SHP77 (cell line): ENCODE results near the gene MTFR1L.

Source experiments
- DNase-seq, 2 experiments: peaks; one replicate each; lab custom pipeline; 2025; lab: John Stamatoyannopoulos, UW

MTFR1L gene

DNA sequence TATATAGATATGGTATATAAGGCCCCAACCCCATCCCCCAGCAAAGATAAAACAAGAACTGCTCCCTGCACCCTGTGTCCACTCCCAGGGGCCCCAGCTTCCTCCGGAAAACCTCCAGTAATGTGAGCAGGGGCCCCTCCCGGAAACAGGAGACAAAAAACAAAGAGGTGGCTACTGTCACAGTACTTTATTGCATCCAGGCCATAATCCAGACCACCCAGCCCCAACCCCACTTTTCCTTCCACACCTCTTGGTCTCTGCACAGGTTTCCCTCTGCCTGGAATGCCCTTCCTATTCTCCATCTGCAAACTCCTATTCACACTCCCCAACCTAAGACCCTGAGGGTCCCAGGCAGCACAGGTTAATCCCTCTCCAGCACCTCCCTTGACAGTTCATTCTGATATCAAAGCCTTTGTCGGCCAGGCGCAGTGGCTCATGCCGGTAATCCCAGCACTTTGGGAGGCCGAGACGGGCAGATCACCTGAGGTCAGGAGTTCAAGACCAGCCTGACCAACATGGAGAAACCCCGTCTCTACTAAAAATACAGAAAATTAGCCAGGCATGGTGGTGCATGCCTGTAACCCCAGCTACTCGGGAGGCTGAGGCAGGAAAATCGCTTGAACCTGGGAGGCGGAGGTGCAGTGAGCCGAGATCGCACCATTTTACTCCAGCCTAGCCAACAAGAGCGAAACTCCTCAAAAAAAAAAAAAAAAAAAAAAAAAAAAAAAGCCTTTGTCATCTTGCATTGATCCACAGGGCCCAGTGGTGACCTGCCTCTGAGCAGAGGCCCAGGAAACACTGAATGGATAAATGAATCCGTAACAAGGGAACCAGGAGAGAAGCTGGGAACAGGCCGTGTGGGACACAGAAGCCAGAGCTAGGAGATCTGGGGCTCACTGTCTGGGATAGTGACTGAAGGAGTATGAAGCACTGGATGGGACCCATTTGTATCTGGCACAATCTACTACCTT lies 41.8 kb downstream of the MTFR1L start:
- no peak for DNase-seq

DNA sequence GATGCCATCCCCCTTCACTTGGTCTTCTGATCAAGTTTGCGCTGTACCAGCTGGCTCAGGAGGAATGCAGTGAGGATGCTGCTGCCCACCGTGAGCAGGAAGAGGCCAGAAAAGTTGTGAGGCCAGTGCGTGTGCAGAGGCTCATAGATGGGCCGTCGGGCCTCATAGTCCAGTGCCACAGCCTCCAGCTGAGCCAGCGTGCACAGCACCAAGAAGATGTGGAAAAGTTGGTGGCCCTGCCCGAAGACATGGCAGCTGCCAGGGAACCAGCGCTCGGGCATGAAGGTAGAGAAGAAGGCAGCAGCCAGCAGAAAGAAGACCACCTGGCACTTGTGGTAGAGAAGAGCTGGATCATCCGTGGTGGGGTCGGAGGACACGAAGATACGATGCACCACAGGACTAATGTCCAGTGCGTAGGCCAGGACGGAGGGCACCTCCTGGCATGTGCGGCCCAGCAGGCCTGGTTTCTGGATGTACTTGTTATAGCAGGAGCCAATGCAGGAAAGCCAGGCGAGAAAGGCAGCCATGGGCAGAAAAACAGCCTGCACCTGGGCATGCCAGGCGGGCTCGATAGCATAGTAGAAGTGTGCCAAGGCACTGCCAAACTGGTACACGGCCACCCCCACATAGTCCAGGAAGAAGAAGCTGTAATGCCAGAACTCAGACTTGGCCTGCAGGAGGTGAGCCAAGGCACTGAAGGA lies 43.2 kb downstream of the MTFR1L start:
- DNase-seq, result no peak

DNA sequence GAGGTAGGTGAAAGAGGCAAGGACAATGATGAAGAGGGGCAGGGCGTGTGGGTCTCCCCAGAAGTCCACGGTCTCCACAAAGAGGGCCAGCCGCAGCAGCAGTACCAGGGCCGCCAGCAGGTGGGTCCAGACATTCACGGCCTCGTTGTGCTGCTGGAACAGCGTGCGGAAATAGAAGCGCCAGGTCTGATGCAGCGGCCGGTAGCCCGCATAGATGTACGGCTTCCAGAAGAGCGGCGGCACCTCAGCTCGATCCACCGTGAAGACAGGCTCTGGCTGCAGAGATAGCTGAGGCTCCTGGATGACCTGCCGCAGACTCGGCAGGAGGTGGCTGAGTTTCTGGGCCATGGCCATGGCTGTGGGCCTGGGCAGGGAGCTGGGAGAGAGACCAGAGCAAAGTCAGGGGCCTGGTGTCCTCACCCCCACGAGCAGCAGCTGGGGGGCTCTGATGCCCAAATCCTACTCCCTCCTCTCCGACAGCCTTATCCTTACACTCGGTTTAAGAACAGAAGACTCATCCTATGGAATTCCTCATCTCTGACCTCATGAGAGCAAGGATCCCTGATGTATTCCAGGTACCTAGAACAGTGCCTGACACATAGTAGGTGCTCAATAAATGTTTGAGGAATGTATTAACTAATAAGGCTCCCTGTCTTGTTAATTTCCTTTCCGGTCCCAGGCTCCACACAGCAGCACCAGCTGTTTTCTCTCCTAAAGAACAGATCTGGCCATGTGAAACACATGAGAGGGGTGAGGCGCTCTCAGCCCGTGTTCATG lies 43.9 kb downstream of the MTFR1L start:
- DNase-seq, result no peak

DNA sequence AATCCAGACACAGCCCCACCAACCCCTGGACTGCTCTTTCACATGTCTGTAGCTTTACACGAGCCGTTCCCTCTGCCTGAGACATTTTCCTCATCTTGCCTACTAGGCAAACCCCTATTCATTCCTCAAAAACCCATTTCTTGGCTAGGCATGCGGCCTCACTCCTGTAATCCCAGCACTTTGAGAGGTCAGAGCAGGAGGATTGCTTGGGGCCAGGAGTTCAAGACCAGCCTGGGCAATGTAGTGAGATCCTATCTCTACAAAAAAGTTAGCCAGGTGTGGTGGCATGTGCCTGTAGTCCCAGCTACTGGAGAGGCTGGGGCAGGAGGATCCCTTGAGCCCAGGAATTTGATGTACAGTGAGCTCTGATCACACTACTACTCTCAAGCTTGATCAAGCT lies 44.7 kb downstream of the MTFR1L start:
- no peak for DNase-seq

DNA sequence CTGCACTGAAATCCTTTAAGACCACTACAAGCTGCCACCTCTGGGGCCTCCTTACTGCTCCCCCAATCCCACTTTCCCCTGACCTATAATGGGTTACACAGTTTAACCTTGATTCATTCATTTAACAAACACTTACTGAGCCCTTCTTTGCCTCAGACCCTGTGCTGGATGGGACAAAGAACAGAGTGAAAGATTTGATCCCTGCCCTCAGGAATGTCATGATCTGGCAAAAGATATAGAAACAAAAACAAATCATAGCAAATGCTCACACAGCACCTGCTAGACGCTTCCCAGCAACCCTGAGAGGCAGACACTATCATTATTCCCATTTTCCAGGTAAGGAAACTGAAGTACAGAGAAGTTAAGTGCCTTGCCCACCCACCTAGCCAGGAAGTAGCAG lies 46.5 kb downstream of the MTFR1L start:
- DNase-seq, result no peak

DNA sequence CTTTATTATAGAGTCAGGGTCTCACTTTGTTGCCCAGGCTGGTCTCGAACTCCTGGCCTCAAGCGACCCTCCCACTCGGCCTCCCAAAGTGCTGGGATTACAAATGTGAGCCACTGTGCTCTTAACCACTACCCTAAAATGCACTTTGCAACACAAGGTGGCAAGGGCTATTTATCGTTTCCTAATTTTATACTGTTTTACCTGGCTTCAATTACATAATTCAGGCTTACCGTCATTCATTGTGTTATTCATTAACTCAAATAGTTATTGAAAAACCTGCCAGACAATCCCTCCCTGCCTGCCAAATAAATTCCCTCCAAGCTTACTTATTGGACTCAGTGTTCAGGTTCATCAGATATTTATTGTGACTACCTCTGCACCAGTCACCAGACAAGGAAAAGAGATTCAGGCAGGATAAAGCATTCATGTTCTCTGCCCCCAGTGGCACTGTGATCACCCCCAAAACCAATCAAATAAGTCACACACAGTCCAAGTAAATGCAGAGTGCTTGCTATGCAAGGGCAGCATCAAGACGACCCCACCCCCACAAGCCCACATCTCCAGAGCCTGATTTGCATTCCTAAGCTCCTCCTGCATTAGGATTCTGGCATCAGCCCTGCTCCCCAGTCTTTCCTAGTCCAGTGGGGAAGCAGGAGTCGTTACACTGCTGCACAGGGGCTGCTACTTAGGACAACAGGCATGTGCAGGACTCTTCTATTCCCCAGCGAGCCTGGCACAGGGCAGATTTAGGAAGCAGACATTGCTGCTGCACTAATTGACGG lies 47.6 kb downstream of the MTFR1L start:
- no peak for DNase-seq

DNA sequence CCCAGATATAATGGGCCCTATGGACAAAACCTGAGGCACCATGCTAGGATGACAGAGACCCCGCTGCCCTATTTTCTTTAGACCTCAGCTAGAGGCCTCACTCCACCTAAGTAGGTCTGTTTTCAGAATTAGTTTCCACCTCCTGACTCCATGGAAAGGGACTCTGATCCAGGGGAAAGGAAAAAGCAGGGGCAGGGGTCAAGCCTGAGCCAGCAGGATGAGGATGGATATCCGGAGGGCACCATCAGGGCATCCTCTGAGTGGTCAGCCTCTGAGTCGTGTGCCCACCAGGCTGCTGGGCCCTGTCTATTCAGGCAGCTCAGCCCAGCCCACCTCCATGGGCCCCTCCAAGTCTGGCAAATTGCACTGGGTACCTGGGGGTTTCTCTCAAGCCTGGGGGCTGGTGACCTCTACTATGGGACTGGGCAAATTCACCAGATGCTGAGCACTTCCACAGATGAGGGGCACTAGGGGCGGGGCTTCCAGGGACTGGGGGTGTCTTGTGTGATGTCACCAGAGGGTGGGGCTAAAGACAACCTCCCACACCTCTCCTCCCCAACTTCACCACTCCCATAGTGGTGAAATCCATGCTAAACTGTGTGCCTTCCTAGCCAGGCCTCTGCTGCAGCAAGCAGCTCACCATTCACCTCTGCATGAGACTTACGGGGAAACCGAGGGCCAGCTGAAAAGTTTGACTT lies 50.3 kb downstream of the MTFR1L start:
- DNase-seq, result no peak

DNA sequence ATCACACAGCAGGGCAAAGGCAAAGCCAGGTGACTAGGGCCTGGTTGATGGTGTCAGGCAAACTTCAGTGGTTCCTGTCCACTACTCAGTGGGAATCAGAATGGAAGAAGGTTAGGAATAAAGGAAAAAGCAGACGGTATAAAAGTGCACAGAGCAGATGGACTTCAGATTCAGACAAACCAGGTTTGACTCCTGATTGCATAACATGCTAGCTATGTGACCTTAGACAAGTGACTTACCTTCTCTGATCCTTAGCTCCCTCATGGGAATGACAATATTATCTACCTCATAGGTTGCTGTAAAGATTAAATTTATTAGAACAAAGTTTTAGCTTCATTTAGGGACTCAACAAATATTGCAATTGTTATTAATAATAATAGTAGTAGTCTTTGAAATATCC lies 50.9 kb downstream of the MTFR1L start:
- no peak for DNase-seq

DNA sequence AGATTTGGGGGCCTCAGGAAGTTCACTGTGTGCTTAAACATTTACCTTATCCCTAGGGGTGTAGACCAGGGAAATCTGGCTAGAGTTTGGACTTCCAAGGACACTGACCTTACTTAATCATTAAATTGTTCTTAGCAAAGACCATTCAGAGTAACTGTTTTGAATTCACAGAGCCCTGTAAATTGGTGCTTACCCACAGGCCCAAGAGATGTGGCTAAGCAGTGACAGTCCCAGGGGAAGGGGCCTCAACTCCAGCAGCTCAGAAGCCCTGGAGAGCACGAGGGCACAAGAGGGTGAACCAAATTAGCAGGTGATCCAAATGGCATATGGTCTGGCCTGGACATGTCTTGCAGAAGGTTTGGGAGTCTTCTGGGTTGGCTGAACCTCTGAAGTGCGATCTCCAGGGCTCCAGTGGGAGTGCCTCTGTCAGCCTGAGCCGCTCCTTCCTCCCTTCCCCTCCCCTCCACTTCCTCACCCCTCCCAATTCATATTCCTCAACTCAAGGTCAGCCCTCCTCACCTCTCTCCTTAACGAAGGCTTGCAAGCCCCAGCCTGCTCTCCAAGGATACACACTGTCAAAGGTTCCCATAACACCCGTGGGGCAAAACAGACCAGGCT lies 51.4 kb downstream of the MTFR1L start:
- no peak for DNase-seq

DNA sequence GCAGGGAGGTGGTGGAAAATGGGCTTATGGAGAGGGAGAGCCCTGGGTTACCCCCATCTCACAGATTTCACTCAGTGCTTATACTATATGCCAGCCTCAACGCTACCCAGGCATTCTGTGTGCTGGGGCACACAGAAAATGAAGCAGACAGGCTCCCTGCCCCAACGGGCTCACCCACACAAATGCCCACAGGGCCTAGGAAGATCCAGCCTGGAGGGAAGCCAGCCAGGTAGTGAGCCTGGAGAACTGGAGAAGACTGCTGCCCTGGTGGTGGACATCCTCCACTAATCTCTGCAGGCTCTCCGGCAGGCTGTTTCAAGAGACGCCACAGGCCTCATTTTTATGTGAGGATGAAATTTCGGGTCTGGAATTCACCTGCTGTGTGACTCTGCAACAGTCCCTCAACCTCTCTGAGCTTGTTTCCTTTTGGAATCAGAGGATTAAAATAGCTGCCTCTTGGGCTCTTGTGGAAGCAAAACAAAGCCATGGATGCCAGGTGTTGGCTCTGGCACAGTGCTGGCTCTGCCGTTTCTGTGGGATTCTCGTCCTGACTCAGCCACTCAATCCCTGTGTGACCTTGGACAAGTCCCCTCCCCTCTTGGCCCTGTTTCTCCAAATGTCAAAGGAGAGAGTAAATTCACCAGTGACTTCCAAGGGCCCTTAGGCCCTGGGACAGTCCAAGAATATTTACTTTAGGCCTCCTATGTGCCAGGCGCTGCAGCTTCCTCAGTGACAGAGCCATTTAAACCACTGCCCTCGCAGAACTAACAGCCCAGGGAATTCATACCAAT lies 52.1 kb downstream of the MTFR1L start:
- DNase-seq, result no peak

DNA sequence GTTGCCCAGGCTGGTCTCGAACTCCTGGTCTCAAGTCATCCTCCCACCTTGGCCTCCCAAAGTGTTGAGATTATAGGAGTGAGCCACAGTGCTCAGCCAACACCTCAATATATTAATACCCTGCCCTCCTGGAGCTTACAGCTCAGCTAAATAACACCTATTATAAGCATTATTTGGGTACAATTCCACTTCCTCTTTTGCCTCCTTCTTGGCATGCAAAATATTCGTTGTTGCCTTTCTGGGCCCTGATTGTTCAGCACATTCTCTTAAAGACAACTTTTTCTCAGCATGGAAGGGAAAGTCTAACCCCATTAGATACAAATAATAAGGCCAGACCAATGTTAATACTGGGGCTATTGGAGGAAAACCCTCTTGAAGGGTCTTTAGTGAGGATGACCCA lies 53.0 kb downstream of the MTFR1L start:
- DNase-seq, result no peak

DNA sequence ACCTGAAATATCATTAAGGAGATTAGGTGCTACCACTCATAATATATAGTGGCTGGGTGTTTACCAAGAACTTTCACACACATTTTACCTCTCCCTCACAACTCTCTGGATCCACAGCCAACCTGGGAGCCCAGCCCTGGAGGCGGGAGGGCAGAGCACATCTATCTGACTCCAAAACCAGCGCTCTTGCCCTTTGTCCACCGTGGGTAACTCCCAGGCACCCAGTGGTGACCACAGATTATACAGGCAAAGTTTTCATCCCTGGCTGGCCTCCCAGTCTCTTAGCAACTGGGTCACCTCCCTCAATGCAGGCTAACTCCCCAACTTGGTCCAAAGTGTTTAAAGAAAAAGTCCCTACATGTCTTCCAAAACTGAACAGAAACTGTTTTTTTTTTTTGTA lies 53.4 kb downstream of the MTFR1L start:
- no peak for DNase-seq

DNA sequence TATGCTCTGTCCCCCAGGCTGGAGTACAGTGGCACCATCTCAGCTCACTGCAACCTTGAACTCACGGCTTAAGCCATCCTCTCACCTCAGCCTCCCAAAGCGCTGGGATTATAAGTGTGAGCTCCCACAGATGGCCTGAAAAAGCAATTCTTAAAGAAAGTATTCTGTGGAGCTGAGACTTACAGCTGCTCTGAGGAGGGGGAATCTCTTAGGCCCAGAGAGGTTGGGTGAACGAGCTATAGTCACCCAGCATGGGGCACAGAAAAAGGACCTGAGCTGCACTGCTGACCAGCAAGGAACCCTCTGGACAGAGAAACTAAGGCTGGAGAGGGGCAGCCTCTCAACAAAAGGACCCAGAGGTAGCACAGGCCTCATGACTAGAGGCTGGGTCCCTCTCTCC lies 54.5 kb downstream of the MTFR1L start:
- no peak for DNase-seq

DNA sequence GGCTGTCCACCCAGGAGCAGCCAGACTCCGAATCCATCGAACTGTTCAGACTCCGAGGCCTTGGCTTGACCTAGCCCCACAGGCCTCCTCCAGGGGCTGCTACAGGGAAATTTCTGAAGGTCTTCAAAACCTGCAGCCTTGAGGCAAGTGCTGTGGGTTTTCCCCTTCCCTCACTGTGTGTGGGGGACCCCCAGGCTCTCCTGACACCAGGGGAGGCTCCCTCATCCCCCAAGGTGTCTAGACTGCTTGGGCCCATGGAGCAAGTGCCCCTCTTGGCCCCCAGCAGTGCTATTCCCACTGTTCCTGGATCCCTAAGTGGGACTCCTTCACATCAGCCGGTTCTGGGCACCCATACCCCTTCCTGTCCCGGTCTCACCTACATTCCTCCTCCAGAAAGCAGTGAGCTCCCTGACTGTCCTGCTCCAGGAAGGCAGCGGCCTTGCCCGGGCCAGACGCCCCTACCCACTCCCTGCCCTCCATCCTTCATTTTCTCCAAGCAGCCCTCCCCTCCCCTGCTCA lies 54.9 kb downstream of the MTFR1L start:
- no peak for DNase-seq

DNA sequence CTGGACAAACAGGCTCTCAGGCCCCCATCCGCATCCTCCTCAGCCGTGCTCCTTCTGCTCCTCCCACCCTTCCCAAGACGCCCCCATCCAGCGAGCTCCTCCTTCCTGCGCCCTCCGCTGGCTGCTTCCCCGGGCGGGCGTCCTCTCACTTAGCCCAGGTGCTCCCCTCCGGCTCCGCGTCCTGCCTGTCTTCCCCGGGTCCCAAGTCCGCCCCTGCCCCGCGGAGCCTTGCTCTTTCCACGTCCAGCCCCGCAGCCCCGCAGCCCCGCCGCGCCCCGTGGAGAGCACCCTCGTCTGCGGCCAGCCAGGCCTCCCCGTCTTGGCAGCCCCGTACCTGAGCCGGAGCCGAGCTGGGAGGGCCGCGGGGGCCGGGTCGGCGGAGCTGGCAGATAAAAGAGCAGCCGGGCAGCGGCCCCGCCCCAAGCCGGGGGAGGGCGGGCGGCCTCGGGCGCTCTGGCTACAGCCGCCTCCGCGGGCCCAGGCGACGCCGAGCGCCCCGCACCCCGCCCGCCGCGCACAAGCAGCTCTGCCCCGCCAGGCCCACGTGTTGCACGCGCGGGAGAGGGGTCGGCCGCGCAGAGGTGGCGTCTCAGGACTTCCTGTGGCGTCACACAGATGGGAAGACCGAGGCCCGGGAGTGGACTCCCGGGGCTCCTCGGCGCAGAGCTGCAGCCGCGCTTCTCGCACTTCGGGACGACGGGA lies 55.6 kb downstream of the MTFR1L start, which contains the start of gene PAQR7:
Gene PAQR7, minus strand, starts transcription at position 555 of the 702 bp plus-strand sequence. CDS start 11,869 bp downstream, outside the sequence.
- peak; percentile 47 to 59 for DNase-seq

DNA sequence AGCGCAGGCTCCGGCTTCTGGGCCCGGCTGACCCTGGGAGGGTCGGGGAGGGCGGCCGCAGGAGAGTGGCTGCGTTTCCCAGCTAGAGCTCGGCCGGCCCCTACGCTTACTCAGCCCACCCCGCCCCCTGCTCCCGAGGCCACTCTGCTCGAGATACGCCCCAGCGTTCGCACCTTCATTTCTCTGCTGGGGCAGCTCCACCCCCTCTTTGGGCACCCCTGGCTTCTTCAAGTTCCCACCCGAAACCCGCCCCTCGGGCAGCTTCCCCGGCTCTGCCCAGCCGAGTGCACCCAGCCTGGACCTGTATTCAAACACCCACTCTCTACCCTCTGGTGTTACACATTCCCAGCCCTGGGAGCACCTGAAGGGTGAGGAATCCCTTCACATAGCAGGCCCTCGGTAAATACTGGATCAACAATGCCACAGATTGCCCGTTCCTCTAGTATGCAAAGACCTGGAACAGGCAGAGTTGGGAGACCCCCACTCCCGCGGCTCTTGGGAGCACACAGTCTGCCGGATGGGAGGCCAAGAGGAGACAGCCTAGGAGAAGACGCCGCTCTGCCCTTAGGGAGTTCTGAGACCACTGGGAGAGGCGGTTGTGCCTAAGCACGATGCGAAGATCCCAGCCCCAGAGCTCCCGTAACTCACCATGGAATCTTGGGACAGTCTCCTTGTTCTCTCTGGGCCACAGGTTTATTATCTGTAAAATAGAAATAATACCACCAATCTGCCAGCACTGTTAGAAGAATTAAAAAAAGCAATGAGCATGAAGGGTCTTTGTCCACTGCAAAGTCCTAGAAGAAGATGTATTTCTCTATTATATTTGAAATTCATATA lies 56.3 kb downstream of the MTFR1L start:
- no peak for DNase-seq

DNA sequence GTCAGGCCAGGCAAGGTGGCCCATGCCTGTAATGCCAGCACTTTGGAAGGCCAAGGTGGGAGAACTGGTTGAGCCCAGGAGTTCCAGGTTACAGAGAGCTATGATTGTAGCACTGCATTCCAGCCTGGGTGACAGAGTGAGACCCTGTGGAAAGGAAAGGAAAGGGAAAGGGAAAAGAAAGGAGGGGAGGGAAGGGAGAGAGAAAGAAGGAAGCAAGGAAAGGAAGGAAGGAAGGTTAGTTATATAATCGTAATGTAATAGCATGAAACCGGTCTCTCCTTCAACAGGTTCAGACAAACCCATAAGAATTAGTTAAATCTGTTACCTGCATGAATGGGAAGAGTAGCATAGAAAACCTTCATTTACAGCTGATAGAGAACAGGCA lies 56.9 kb downstream of the MTFR1L start:
- no peak for DNase-seq

DNA sequence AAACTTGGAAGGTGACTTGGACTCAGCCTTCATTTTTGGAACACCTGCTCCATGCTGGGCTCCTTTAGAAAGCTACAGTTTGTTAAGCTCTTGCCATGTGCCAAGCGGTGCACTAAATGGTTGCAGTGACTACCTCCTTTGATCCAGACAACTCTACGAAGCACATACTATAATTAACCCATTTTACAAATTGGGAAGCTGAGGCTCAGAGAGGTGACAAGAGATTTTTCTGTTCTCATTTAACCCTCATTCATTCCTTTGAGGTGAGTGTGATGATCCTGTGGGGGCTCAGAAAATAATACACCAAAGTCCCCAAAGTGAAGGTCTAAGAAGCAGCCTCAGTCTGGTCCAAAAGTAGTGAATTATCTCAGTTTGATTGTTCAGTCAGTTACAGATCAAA lies 57.4 kb downstream of the MTFR1L start:
- no peak for DNase-seq
